22Rv1 (cell line): ENCODE measurements around the gene ERMN.

Experiments used
- CTCF ChIP-seq: fragments of 450-650 bp; IDR thresholded peaks from 2 replicates; pipeline ENCODE4 v1.5.1; 2017; ENCODE audit warnings: mild to moderate bottlenecking
- ZFX ChIP-seq: fragments of 450-650 bp; IDR thresholded peaks from 2 replicates; pipeline ENCODE4 v1.6.1; 2017; ENCODE audit warnings: antibody characterized with exemption, borderline replicate concordance

GRCh38 chr2:157271590-157272203, 53.9 kb downstream of the ERMN start:
- no peak for TF ChIP-seq CTCF
- no peak for TF ChIP-seq ZFX
